RPMI7951 (cell line): Measurements from ENCODE around the gene XPOT. TPM values are rescaled to one million over a fixed set of nuclear protein-coding genes. Genes with fewer than 3 reads are reported as not detected.

Experiments
- DNase-seq: peaks from one replicate; pipeline ENCODE4 v3.0.0-alpha.2; 2012; ENCODE audit warnings: low read depth
- total RNA-seq: library from RNA; depleted of rRNA; stranded (reverse); fragments of >200 nt; shearing (Covaris generic); gene quantifications from 2 replicates; pipeline ENCODE4 v1.2.3, GENCODE V29; 2014

XPOT gene
- total RNA-seq, 1 experiment from 2014 or later: 74.0 TPM

- DNase-seq: no peak
Measured at GRCh38 chr12:64427988-64428387, 23.8 kb downstream of the XPOT start.

GRCh38 chr12:64428956-64429355 lies 24.8 kb downstream of the XPOT start:
- no peak for DNase-seq

- no peak for DNase-seq
Measured at GRCh38 chr12:64430886-64431285, 26.7 kb downstream of the XPOT start.

DNA sequence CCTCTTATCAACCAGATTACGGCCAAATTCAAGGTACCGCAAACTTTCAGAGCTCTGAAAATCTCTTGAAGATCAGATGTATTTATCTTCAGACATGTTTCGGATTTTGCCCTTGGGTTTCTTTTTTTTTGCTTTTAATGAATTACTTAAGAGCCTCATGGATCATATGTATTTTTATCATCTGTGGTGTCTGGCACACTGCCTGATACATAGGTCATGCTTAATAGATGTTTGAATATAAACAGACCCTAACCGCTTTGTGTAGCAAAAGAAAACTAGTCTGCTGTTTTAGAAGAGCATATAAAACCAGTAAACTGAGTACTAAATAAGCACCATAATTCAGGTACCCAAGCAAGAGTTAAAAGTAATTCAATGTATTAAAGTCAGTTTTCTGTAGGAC lies 27.6 kb downstream of the XPOT start:
- DNase-seq: no peak

GRCh38 chr12:64433915-64434314 lies 29.7 kb downstream of the XPOT start:
- no peak for DNase-seq

DNA sequence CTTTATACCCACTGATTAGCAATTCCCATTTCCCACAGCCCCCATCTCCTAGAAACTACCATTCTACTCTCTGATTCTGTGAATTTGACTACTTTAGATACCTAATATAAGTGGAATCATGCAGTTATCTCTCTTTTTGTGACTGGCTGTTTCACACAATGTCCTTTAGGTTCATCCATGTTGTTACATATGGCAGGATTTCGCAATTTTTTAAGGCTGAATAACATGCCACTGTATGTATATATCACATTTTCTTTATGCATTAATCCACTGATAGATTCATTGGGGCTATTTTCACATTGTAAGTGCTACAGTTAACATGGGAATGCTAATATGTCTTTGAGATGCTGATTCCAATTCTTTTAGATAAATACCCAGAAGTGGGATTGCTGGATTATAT lies 35.9 kb downstream of the XPOT start:
- DNase-seq: no peak

- DNase-seq: no peak
Measured at GRCh38 chr12:64445490-64445889, 41.3 kb downstream of the XPOT start.

GRCh38 chr12:64446295-64446694 lies 42.1 kb downstream of the XPOT start:
- DNase-seq: no peak

DNA sequence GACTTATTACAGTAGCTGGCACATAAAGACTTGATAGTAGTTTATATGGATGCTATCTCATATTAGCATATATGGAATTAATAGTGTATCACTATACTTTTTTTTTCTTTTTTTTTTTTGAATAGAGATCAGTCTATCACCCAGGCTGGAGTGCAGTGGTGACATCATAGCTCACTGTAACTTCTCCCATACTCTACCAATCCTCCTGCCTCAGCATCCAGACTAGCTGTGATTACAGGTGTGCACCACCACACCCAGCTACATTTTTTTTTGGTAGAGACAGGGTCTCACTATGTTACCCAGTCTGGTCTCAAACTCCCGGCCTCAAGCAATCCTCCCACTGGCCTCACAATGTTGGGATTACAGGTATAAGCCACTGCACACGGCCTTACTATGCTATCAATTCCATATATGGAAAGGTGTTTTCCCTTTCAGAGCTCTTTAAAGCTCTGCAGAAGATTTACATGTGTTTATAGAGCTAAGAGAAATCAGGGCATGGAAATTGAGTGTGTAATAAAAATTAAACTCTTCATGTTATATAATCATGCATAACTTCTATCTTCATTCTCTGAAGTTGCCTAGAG lies 46.0 kb downstream of the XPOT start:
- no peak for DNase-seq

GRCh38 chr12:64450711-64451486 lies 46.7 kb downstream of the XPOT start:
- peak; percentile 15 for DNase-seq

- peak; percentile 81 for DNase-seq
Measured at GRCh38 chr12:64451687-64452558, 47.7 kb downstream of the XPOT start, which contains the start of gene TBK1. Gene TBK1, plus strand, starts transcription at chr12:64452120. Its CDS starts 3,751 bp downstream, at chr12:64455871.

GRCh38 chr12:64452559-64453329 lies 48.6 kb downstream of the XPOT start:
- DNase-seq: peak; percentile 72

DNA sequence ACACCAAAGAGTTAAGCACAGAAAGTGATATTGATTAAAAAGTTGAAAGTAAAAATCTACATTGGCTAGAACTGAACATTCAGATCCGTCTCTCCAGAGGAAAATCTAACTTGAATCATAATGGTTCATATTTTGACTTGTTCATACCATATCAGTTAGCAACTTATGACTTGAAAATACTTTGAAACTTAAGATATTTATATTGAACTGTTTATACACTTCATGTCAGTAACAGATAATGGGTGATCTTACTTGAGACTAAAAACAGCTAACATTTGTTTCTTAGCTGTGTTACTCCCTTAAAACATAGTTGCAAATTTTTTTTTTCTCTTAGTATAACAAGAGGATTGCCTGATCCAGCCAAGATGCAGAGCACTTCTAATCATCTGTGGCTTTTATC lies 51.3 kb downstream of the XPOT start:
- no peak for DNase-seq

- DNase-seq: no peak
Measured at GRCh38 chr12:64456119-64456518, 51.9 kb downstream of the XPOT start.

- no peak for DNase-seq
Measured at GRCh38 chr12:64457032-64457431, 52.8 kb downstream of the XPOT start.

GRCh38 chr12:64457466-64457865 lies 53.3 kb downstream of the XPOT start:
- no peak for DNase-seq

- DNase-seq: no peak
Measured at GRCh38 chr12:64457923-64458322, 53.7 kb downstream of the XPOT start.

- peak; percentile 15 for DNase-seq
Measured at GRCh38 chr12:64459394-64459891, 55.3 kb downstream of the XPOT start.

- peak; percentile 75 for DNase-seq
Measured at GRCh38 chr12:64461634-64462414, 57.6 kb downstream of the XPOT start.

- no peak for DNase-seq
Measured at GRCh38 chr12:64466178-64466577, 62.0 kb downstream of the XPOT start.

- no peak for DNase-seq
Measured at GRCh38 chr12:64468966-64469365, 64.8 kb downstream of the XPOT start.
